ENCODE measurements around the gene KLHL25. TPM values are rescaled to one million over a fixed set of nuclear protein-coding genes. Genes with fewer than 3 reads are reported as not detected.
A peak's percentile ranks its signal among the peaks of the same experiment; 100 is the strongest.
"Not testable (repeated sequence)": the region's sequence is repeated elsewhere in the genome, so short reads cannot be mapped to it uniquely, and the experiment has no call there.

KLHL25 gene
- total and polyA plus RNA-seq, 8 donors = 1.2 to 36.2 (median 5.8) TPM

- 59 to 65% (median 62%) methylated on average over 15 of the region's 15 CpGs for WGBS, 5 donors
- DNase-seq = peak; percentile 70 to 82
- Histone ChIP-seq H3K9me3 (no peaks in the 10 kb centered on the region), H3K27ac (no peak overlapping the region), H3K27me3 (no peaks in the 10 kb centered on the region), H3K36me3 (no peaks in the 10 kb centered on the region), H3K4me3 (no peak overlapping the region), H3K4me1 (peaks cover 0 to 3% (median 1%) of the 10 kb centered on the region in 4 donors)
- intact Hi-C loops (cut with DNase I; ENCODE audit: low total_unique reads) = no loop called here
- TF ChIP-seq EP300 (IDR thresholded peaks at IDR 0.05) (no peak), POLR2AphosphoS5 (IDR thresholded peaks at IDR 0.05) (no peak)
- TF ChIP-seq, protein P1, sequence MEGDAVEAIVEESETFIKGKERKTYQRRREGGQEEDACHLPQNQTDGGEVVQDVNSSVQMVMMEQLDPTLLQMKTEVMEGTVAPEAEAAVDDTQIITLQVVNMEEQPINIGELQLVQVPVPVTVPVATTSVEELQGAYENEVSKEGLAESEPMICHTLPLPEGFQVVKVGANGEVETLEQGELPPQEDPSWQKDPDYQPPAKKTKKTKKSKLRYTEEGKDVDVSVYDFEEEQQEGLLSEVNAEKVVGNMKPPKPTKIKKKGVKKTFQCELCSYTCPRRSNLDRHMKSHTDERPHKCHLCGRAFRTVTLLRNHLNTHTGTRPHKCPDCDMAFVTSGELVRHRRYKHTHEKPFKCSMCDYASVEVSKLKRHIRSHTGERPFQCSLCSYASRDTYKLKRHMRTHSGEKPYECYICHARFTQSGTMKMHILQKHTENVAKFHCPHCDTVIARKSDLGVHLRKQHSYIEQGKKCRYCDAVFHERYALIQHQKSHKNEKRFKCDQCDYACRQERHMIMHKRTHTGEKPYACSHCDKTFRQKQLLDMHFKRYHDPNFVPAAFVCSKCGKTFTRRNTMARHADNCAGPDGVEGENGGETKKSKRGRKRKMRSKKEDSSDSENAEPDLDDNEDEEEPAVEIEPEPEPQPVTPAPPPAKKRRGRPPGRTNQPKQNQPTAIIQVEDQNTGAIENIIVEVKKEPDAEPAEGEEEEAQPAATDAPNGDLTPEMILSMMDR (IDR thresholded peaks at IDR 0.05) = peak in 5 of 7 experiments; percentile 42 to 69 (median 55)
Measured at GRCh38 chr15:85831415-85832113, 36.8 kb upstream of the KLHL25 start.

GRCh38 chr15:85829754-85830153 is 35.0 kb upstream of the KLHL25 start:
- DNase-seq; H3K27ac ChIP-seq; H3K9me3 ChIP-seq; intact Hi-C loops (cut with DNase I; ENCODE audit: low total_unique reads); H3K4me1 ChIP-seq; H3K27me3 ChIP-seq; H3K4me3 ChIP-seq; H3K36me3 ChIP-seq: not testable (repeated sequence)
- 89 to 96% (median 95%) methylated on average over 4 of the region's 4 CpGs for WGBS, 5 donors

- Histone ChIP-seq H3K36me3 (no peaks in the 10 kb centered on the region), H3K27me3 (no peaks in the 10 kb centered on the region), H3K4me1 (no peaks in the 10 kb centered on the region), H3K4me3 (no peak overlapping the region), H3K27ac (no peak overlapping the region), H3K9me3 (no peaks in the 10 kb centered on the region)
- TF ChIP-seq POLR2A (IDR thresholded peaks at IDR 0.05) = no peak
- TF ChIP-seq EP300 (IDR thresholded peaks at IDR 0.05) = no peak
- no peak for TF ChIP-seq POLR2AphosphoS5 (IDR thresholded peaks at IDR 0.05)
- TF ChIP-seq, protein P1 (IDR thresholded peaks at IDR 0.05) = no peak
- intact Hi-C loops (cut with DNase I; ENCODE audit: low total_unique reads) = no loop called here
- WGBS, 5 donors = 73 to 83% (median 77%) methylated on average over 4 of the region's 4 CpGs
- no peak for DNase-seq
Measured at GRCh38 chr15:85828874-85829273, 34.1 kb upstream of the KLHL25 start.

- no peaks in the 10 kb centered on the region for H3K4me1 ChIP-seq
- H3K9me3 ChIP-seq = no peaks in the 10 kb centered on the region
- no peak for DNase-seq
- H3K27me3 ChIP-seq = no peaks in the 10 kb centered on the region
- no peaks in the 10 kb centered on the region for H3K36me3 ChIP-seq
- no peak overlapping the region for H3K27ac ChIP-seq
- 88 to 100% (median 94%) methylated on average over 1 of the region's 1 CpG for WGBS, 5 donors
- intact Hi-C loops (cut with DNase I; ENCODE audit: low total_unique reads) = no loop called here
- no peak overlapping the region for H3K4me3 ChIP-seq
- TF ChIP-seq, protein P1 (IDR thresholded peaks at IDR 0.05) = no peak
- TF ChIP-seq POLR2A (IDR thresholded peaks at IDR 0.05) (no peak), POLR2AphosphoS5 (IDR thresholded peaks at IDR 0.05) (no peak), EP300 (IDR thresholded peaks at IDR 0.05) (no peak)
Measured at GRCh38 chr15:85828126-85828525, 33.4 kb upstream of the KLHL25 start.

- no peak overlapping the region for H3K4me3 ChIP-seq
- no peak overlapping the region for H3K27ac ChIP-seq
- TF ChIP-seq POLR2AphosphoS5 (IDR thresholded peaks at IDR 0.05) (no peak), POLR2A (IDR thresholded peaks at IDR 0.05) (no peak), EP300 (IDR thresholded peaks at IDR 0.05) (no peak)
- TF ChIP-seq, protein P1 (IDR thresholded peaks at IDR 0.05) = no peak
- no peaks in the 10 kb centered on the region for H3K9me3 ChIP-seq
- H3K4me1 ChIP-seq = no peaks in the 10 kb centered on the region
- H3K36me3 ChIP-seq = no peaks in the 10 kb centered on the region
- no peaks in the 10 kb centered on the region for H3K27me3 ChIP-seq
- intact Hi-C loops (cut with DNase I; ENCODE audit: low total_unique reads) = no loop called here
- no peak for DNase-seq
- 70 to 75% (median 75%) methylated on average over 7 of the region's 7 CpGs for WGBS, 5 donors
Measured at GRCh38 chr15:85826756-85827515, 32.2 kb upstream of the KLHL25 start.

Data from stomach (tissue), 9 donors.